Caco-2 (cell line): ENCODE results near the gene HSPG2. TPM values are rescaled to one million over a fixed set of nuclear protein-coding genes. Genes with fewer than 3 reads are reported as not detected.

Experiments
- BruUV-seq: library from RNA; stranded (reverse); fragments of 400-500 nt; replicated peaks from 2 replicates; lab custom pipeline; 2021; lab: Mats Ljungman, UMichigan
- CTCF ChIA-PET: fragments of 300-600 bp; sonication (Branson Sonifier 250); formaldehyde crosslinking; loops from one replicate; lab custom pipeline; 2022; ENCODE audit warnings: antibody characterized with exemption; lab: Charles Lee
- POLR2A ChIA-PET: fragments of 300-600 bp; sonication (Branson Sonifier 250); formaldehyde crosslinking; loops from one replicate; lab custom pipeline; 2022; ENCODE audit warnings: antibody characterized with exemption; lab: Charles Lee
- DNase-seq, 2 experiments: peaks; one replicate each; pipeline versions ENCODE4 v3.0.0 to v3.0.0-alpha.2; 2020 to 2022
- H3K27me3 ChIP-seq: replicated peaks from 2 replicates; pipeline ENCODE4 v1.6.0; 2011; ENCODE audit warnings: low read length; ENCODE audit not compliant: control insufficient read depth, insufficient read depth
- H3K36me3 ChIP-seq: 2 replicates; pipeline ENCODE4 v1.5.1; 2011; ENCODE audit warnings: low read length; ENCODE audit not compliant: control insufficient read depth, insufficient read depth
- H3K4me1 ChIP-seq: fragments of 250-450 bp; sonication (Bioruptor Pico); 2 replicates; pipeline ENCODE4 v1.5.1; 2020; ENCODE audit warnings: mild to moderate bottlenecking
- H3K4me3 ChIP-seq: 2 replicates; pipeline ENCODE4 v1.5.1; 2011; ENCODE audit warnings: low read depth, mild to moderate bottlenecking, control low read depth, low read length
- H3K9me3 ChIP-seq: fragments of 250-450 bp; sonication (Bioruptor Pico); 2 replicates; pipeline ENCODE4 v1.5.1; 2020; ENCODE audit warnings: mild to moderate bottlenecking, moderate library complexity
- H3K27ac Mint-ChIP-seq: one replicate; pipeline ENCODE4 v1.8.0; 2022; ENCODE audit warnings: mixed read lengths; ENCODE audit not compliant: unreplicated experiment
- H3K27me3 Mint-ChIP-seq: one replicate; pipeline ENCODE4 v1.8.0; 2022; ENCODE audit warnings: mixed read lengths; ENCODE audit not compliant: insufficient read depth, unreplicated experiment
- H3K36me3 Mint-ChIP-seq: one replicate; pipeline ENCODE4 v1.8.0; 2022; ENCODE audit warnings: mild to moderate bottlenecking, mixed read lengths; ENCODE audit not compliant: insufficient read depth, unreplicated experiment
- H3K4me1 Mint-ChIP-seq: one replicate; pipeline ENCODE4 v1.8.0; 2022; ENCODE audit warnings: low read depth, mixed read lengths; ENCODE audit not compliant: unreplicated experiment
- H3K4me3 Mint-ChIP-seq: one replicate; pipeline ENCODE4 v1.8.0; 2022; ENCODE audit warnings: mild to moderate bottlenecking, moderate library complexity, mixed read lengths; ENCODE audit not compliant: unreplicated experiment
- H3K9me3 Mint-ChIP-seq: one replicate; pipeline ENCODE4 v1.8.0; 2022; ENCODE audit warnings: mixed read lengths; ENCODE audit not compliant: unreplicated experiment
- CTCF ChIP-seq, 2 experiments: fragments of 200-600 bp in 1 of 2; IDR thresholded peaks; 1 replicate in 1 of 2; 2 replicates in 1 of 2; pipeline versions ENCODE4 v1.5.1 to v1.8.0; 2011 to 2022; ENCODE audit warnings: antibody characterized with exemption in 1 of 2, control low read depth in 1 of 2, inconsistent platforms in 1 of 2, low read depth in 1 of 2, low read length in 1 of 2, mild to moderate bottlenecking in 1 of 2, moderate library complexity in 1 of 2; ENCODE audit not compliant: insufficient read depth in 1 of 2, severe bottlenecking in 1 of 2, unreplicated experiment in 1 of 2
- intact Hi-C: fragments of 100-400 bp; cut with micrococcal nuclease; formaldehyde crosslinking; loops from one replicate; pipeline ENCODE4 v1.10.0; 2022; ENCODE audit not compliant: unreplicated experiment
- total RNA-seq: library from RNA; stranded (reverse); gene quantifications from 2 replicates; pipeline ENCODE4 v1.2.3, GENCODE V29; 2022

HSPG2 gene
- total RNA-seq, 1 experiment from 2014 or later, result 237 TPM

DNA sequence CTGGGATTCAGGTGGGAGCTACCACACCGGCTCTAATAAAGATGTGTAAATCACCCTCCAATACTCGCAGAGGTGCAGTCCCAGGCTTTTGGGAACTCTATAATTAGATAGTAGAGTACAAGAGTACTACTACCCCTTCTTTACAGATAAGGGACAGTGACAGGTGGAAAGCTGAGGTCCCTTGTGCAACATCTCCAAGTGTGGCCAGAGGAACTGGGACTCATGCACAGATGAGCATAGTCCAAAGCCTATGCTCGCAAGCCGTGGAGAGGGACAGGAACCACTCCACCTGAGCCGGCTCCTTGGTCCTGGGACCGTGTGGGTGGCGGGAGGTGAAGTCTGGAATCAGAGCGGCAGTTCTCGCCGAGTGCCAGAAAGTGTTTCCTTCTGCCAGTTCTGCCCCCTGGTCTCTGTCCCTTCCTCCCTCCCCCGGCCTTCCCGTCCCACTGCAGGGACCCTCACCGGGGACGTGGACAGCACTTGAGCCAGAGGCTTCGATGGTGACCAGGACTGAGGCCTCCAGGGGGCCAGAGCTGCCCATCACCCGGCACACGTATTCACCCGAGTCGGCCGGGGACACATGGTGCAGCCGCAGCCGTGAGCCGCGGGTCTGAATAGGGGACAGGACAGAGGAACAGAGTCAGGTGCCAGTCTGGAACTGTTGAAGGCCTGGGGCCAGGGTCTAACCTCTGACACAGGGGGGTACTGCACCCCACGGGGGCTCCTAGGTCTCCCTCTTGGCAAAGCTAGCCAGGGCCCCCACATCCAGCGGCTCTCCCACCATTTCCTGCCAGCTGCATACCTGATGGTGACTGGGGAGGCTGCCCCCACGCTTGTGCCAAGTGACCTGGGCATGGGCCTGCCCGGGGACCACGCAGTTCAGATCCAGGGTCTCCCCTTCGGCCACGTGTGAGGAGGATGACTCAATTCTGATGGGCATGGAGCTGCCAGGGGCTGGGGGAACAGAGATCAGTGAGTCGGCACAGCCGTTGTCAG lies 91.2 kb downstream of the HSPG2 start:
- POLR2A ChIA-PET, result no interaction called here
- H3K9me3 Mint-ChIP-seq, result no peaks in the 10 kb centered on the region
- no peaks in the 10 kb centered on the region for H3K4me1 Mint-ChIP-seq

GRCh38 chr1:21843996-21844395 lies 93.1 kb downstream of the HSPG2 start:
- H3K4me1 ChIP-seq, result no peaks in the 10 kb centered on the region
- POLR2A ChIA-PET, result no interaction called here
- intact Hi-C loops, result no loop called here
- Mint-ChIP-seq H3K36me3 (peaks cover 72% of the 10 kb centered on the region), H3K27me3 (no peaks in the 10 kb centered on the region), H3K4me3 (no peak overlapping the region), H3K9me3 (no peaks in the 10 kb centered on the region), H3K27ac (no peak overlapping the region), H3K4me1 (no peaks in the 10 kb centered on the region)
- no TSS peak for BruUV-seq
- TF ChIP-seq CTCF (IDR thresholded peaks at IDR 0.05; ENCODE audit: insufficient read depth in 1 of 2, low read depth in 1 of 2, low read length in 1 of 2, severe bottlenecking in 1 of 2, unreplicated experiment in 1 of 2), result no peak
- no peaks in the 10 kb centered on the region for H3K9me3 ChIP-seq
- no peak overlapping the region for H3K4me3 ChIP-seq
- peaks cover 11% of the 10 kb centered on the region for H3K36me3 ChIP-seq
- DNase-seq, result no peak
- H3K27me3 ChIP-seq, result no peaks in the 10 kb centered on the region
- CTCF ChIA-PET, result no interaction called here

More for the DNA sequence above, 91.2 kb downstream of the HSPG2 start:
- intact Hi-C loops, result no loop called here
- Histone ChIP-seq H3K36me3 (peaks cover 9% of the 10 kb centered on the region), H3K4me3 (no peak overlapping the region), H3K27me3 (no peaks in the 10 kb centered on the region), H3K9me3 (no peaks in the 10 kb centered on the region), H3K4me1 (no peaks in the 10 kb centered on the region)
- no TSS peak for BruUV-seq
- no peak overlapping the region for H3K4me3 Mint-ChIP-seq
- H3K27me3 Mint-ChIP-seq, result no peaks in the 10 kb centered on the region
- CTCF ChIA-PET, result no interaction called here
- no peak for DNase-seq
- H3K36me3 Mint-ChIP-seq, result peaks cover 57% of the 10 kb centered on the region
- no peak overlapping the region for H3K27ac Mint-ChIP-seq
- TF ChIP-seq CTCF (IDR thresholded peaks at IDR 0.05; ENCODE audit: insufficient read depth in 1 of 2, low read depth in 1 of 2, low read length in 1 of 2, severe bottlenecking in 1 of 2, unreplicated experiment in 1 of 2), result no peak

DNA sequence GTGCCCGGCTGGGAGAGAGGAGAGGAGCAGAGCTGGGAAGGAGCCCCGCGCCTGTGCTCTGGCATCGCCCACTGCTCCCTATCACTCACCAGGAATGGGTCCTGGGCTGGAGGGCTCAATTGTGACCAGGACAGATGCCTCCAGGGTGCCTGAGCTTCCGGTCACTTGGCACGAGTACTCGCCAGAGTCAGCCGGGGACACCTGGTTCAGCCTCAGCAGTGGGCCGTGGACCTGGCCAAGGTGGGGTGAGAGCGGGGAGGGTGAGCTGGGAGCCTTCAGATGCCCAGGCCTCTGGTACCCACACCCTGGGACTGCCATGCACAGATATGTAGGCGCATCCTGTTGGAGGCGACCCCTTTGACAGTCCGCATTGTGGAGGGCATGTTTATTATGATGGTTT lies 93.9 kb downstream of the HSPG2 start:
- no peak overlapping the region for H3K27ac Mint-ChIP-seq
- no TSS peak for BruUV-seq
- Histone ChIP-seq H3K27me3 (no peaks in the 10 kb centered on the region), H3K4me3 (no peak overlapping the region), H3K9me3 (no peaks in the 10 kb centered on the region), H3K4me1 (no peaks in the 10 kb centered on the region), H3K36me3 (peaks cover 11% of the 10 kb centered on the region)
- no peak for TF ChIP-seq CTCF (IDR thresholded peaks at IDR 0.05; ENCODE audit: insufficient read depth in 1 of 2, low read depth in 1 of 2, low read length in 1 of 2, severe bottlenecking in 1 of 2, unreplicated experiment in 1 of 2)
- intact Hi-C loops, result no loop called here
- H3K4me3 Mint-ChIP-seq, result no peak overlapping the region
- no peaks in the 10 kb centered on the region for H3K27me3 Mint-ChIP-seq
- POLR2A ChIA-PET, result no interaction called here
- CTCF ChIA-PET, result no interaction called here
- DNase-seq, result no peak
- peaks cover 73% of the 10 kb centered on the region for H3K36me3 Mint-ChIP-seq
- no peaks in the 10 kb centered on the region for H3K9me3 Mint-ChIP-seq
- H3K4me1 Mint-ChIP-seq, result no peaks in the 10 kb centered on the region
